ENCODE results near the gene SPEM1. TPM values are rescaled to one million over a fixed set of nuclear protein-coding genes. Genes with fewer than 3 reads are reported as not detected.

The SPEM1 gene
- total RNA-seq, 2 donors from 2014 or later = 3.6 TPM; not detected in 1

DNA sequence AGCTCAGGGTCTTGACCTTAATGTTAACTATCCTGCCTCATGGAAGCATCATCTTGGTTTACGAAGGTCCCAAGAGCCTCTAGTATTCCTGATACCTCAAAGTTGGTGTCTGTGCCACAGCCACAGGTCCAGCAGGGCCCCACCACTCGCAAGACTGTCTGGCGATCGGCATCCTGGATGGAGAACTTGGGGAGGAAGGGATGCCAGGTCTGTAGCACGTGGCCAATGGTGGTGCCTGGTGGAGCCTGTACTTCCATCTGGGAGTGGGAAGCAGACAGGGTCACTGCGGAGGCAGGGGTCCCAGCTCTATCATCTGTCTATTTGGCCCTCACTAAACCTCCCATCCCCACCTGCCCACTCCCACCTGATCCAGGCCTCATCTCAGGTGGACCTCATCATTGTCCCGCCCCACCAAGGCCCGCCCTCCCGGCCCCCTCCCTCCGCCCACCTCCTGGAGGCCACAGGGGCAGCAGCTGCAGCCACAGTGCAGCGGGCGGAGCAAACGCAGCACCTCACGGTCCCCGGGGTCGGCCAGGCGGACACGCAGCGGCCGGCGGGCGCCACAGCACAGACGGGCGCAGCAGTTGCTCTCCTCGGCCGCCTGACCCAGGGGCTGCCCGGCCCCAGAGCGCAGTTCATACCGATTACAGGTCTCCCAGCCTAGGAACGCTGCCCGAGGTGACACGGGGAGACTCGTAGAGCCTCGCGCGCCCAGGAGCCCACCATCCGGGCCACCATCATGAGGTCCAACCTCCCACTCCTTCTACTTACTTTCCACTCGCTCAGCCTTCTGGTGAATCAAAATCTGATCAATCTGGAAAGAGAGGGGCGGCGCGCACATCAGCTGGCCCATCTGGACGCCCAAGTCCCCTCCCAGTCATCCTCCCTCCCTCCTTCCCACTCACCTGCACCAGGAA, 27.2 kb upstream of the SPEM1 start:
- 56% methylated on average over 41 of the region's 42 CpGs for WGBS
- intact Hi-C loops (cut with DNase I) = loop anchor here (5.0 kb wide), 1 partner anchor 41 kb away; the partner anchor contains the start of gene KCTD11
- Histone ChIP-seq H3K27ac (peak overlapping the region in 1 of 2 donors; percentile 74), H3K27me3 (replicated peaks; ENCODE audit: insufficient read depth) (no peaks in the 10 kb centered on the region), H3K4me3 (peak overlapping the region; percentile 48 to 62), H3K4me1 (replicated peaks) (no peaks in the 10 kb centered on the region), H3K36me3 (peaks cover 0 to 10% of the 10 kb centered on the region in 2 donors), H3K9me3 (no peaks in the 10 kb centered on the region)
- DNase-seq (ENCODE audit: low spot score) = no peak
- TF ChIP-seq POLR2AphosphoS5 (IDR thresholded peaks at IDR 0.05) = no peak
- TF ChIP-seq, protein P1, sequence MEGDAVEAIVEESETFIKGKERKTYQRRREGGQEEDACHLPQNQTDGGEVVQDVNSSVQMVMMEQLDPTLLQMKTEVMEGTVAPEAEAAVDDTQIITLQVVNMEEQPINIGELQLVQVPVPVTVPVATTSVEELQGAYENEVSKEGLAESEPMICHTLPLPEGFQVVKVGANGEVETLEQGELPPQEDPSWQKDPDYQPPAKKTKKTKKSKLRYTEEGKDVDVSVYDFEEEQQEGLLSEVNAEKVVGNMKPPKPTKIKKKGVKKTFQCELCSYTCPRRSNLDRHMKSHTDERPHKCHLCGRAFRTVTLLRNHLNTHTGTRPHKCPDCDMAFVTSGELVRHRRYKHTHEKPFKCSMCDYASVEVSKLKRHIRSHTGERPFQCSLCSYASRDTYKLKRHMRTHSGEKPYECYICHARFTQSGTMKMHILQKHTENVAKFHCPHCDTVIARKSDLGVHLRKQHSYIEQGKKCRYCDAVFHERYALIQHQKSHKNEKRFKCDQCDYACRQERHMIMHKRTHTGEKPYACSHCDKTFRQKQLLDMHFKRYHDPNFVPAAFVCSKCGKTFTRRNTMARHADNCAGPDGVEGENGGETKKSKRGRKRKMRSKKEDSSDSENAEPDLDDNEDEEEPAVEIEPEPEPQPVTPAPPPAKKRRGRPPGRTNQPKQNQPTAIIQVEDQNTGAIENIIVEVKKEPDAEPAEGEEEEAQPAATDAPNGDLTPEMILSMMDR (IDR thresholded peaks at IDR 0.05) = no peak
- TF ChIP-seq POLR2A (IDR thresholded peaks at IDR 0.05) = no peak

GRCh38 chr17:7393613-7394451, 26.3 kb upstream of the SPEM1 start:
- no peak for DNase-seq (ENCODE audit: low spot score)
- no peaks in the 10 kb centered on the region for H3K4me1 ChIP-seq (replicated peaks)
- peak overlapping the region; percentile 74 to 87 for H3K27ac ChIP-seq
- intact Hi-C loops (cut with DNase I) = loop anchor here (5.0 kb wide), 1 partner anchor 42 kb away; the partner anchor contains the start of gene KCTD11
- peak overlapping the region; percentile 48 to 62 for H3K4me3 ChIP-seq
- no peaks in the 10 kb centered on the region for H3K27me3 ChIP-seq (replicated peaks; ENCODE audit: insufficient read depth)
- H3K36me3 ChIP-seq = peaks cover 0 to 10% of the 10 kb centered on the region in 2 donors
- 4% methylated on average over 45 of the region's 48 CpGs for WGBS
- TF ChIP-seq POLR2A (IDR thresholded peaks at IDR 0.05) (no peak), POLR2AphosphoS5 (IDR thresholded peaks at IDR 0.05) (no peak)
- TF ChIP-seq, protein P1 (IDR thresholded peaks at IDR 0.05) = no peak
- H3K9me3 ChIP-seq = no peaks in the 10 kb centered on the region

DNA sequence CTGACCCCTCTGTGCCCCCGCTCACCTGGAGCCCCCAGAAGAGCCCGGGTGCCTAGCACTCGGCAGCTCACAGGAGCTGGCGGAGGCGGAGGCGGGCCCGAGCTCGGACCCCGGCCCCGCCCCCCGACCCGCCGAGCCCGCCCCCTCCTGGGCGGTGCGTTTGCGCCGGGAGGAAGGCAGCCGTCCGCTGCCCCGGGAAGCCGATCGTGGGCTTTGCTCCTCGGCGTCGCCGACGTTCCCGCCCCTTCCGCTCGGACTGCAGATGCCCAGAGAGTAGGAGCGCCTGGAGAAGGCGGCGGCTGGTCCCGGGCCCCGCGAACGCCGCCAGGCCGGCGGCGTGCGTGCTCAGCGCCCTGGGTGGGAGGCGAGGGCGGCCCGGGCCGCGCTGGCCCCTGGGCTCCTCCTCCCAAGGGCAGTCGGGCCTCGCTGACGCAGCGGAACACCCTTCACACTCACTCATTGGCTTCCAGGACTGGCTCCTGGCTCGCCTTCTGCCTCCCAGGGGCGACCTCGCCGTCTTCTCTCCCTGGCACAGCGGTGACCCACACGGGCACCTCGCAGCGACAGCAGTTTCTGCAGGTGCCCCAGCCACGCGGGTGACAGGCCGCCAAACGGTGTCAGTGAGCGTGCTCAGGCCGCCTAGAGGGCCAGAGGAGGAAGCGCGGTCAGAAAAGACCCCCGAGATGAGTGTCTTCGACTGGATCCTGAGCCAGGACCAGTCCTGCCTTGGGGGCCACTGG, 25.5 kb upstream of the SPEM1 start, which contains the start of gene PLSCR3:
TSS of gene PLSCR3 (minus strand) at position 74 of the 740 bp plus-strand sequence. CDS start 415 bp downstream, outside the sequence.
- TF ChIP-seq POLR2A (IDR thresholded peaks at IDR 0.05) (peak; percentile 89), POLR2AphosphoS5 (IDR thresholded peaks at IDR 0.05) (peak; percentile 71)
- TF ChIP-seq, protein P1 (IDR thresholded peaks at IDR 0.05) = peak; percentile 15 to 50 (median 38)
- H3K27me3 ChIP-seq (replicated peaks; ENCODE audit: insufficient read depth) = no peaks in the 10 kb centered on the region
- WGBS = under 1% methylated on average over 59 of the region's 71 CpGs
- no peaks in the 10 kb centered on the region for H3K4me1 ChIP-seq (replicated peaks)
- peak; percentile 80 for DNase-seq (ENCODE audit: low spot score)
- H3K36me3 ChIP-seq = peaks cover 0 to 8% of the 10 kb centered on the region in 2 donors
- H3K9me3 ChIP-seq = no peaks in the 10 kb centered on the region
- H3K27ac ChIP-seq = peak within 1 kb of the TSS; percentile 74 to 87
- peak within 1 kb of the TSS; percentile 48 to 62 for H3K4me3 ChIP-seq
- intact Hi-C loops (cut with DNase I) = loop anchor here (5.0 kb wide), 1 partner anchor 42 kb away; the partner anchor contains the start of gene KCTD11

GRCh38 chr17:7396147-7396546, 24.0 kb upstream of the SPEM1 start:
- H3K27ac ChIP-seq = no peak overlapping the region
- H3K36me3 ChIP-seq = peaks cover 0 to 4% of the 10 kb centered on the region in 2 donors
- H3K4me3 ChIP-seq = no peak overlapping the region
- TF ChIP-seq, protein P1 (IDR thresholded peaks at IDR 0.05) = no peak
- TF ChIP-seq POLR2AphosphoS5 (IDR thresholded peaks at IDR 0.05) (no peak), POLR2A (IDR thresholded peaks at IDR 0.05) (no peak)
- WGBS = 92% methylated on average over 4 of the region's 4 CpGs
- no peaks in the 10 kb centered on the region for H3K27me3 ChIP-seq (replicated peaks; ENCODE audit: insufficient read depth)
- H3K9me3 ChIP-seq = no peaks in the 10 kb centered on the region
- no peaks in the 10 kb centered on the region for H3K4me1 ChIP-seq (replicated peaks)
- intact Hi-C loops (cut with DNase I) = no loop called here
- DNase-seq (ENCODE audit: low spot score) = no peak

All from prostate gland (tissue), 2 donors.